OCI-M2 (cell line): ENCODE data around the gene MRPS18B.
"Not testable (repeated sequence)": the region's sequence is repeated elsewhere in the genome, so short reads cannot be mapped to it uniquely, and the experiment has no call there.

Experiments used
- DNase-seq: peaks from one replicate; lab custom pipeline; 2025; ENCODE audit not compliant: unreplicated experiment; lab: John Stamatoyannopoulos, UW

MRPS18B gene

GRCh38 chr6:30635834-30636233 is 18.2 kb downstream of the MRPS18B start:
- no peak for DNase-seq

GRCh38 chr6:30640481-30640880 is 22.8 kb downstream of the MRPS18B start:
- no peak for DNase-seq

GRCh38 chr6:30641048-30641447 is 23.4 kb downstream of the MRPS18B start:
- no peak for DNase-seq

GRCh38 chr6:30643656-30644055 is 26.0 kb downstream of the MRPS18B start:
- no peak for DNase-seq

GRCh38 chr6:30644769-30645168 is 27.1 kb downstream of the MRPS18B start:
- no peak for DNase-seq

- DNase-seq: no peak
Measured at GRCh38 chr6:30645989-30646388, 28.3 kb downstream of the MRPS18B start.

GRCh38 chr6:30646450-30647241 is 29.0 kb downstream of the MRPS18B start, which contains the start of gene C6orf136:
C6orf136 (plus strand) TSS chr6:30647133; CDS start chr6:30647232, 99 bp downstream.
- DNase-seq: peak; percentile 59

GRCh38 chr6:30647242-30648116 is 29.8 kb downstream of the MRPS18B start:
- DNase-seq: peak; percentile 51

GRCh38 chr6:30651143-30651542 is 33.5 kb downstream of the MRPS18B start:
- DNase-seq: no peak

GRCh38 chr6:30654798-30655742 is 37.4 kb downstream of the MRPS18B start:
- DNase-seq: no peak

- no peak for DNase-seq
Measured at GRCh38 chr6:30655743-30656094, 38.1 kb downstream of the MRPS18B start.

- no peak for DNase-seq
Measured at GRCh38 chr6:30656513-30656912, 38.9 kb downstream of the MRPS18B start.

GRCh38 chr6:30657454-30657853 is 39.8 kb downstream of the MRPS18B start:
- DNase-seq: no peak

GRCh38 chr6:30657922-30658321 is 40.3 kb downstream of the MRPS18B start:
- DNase-seq: not testable (repeated sequence)

GRCh38 chr6:30664994-30665767 is 47.5 kb downstream of the MRPS18B start:
- DNase-seq: no peak

- not testable (repeated sequence) for DNase-seq
Measured at GRCh38 chr6:30666300-30666699, 48.7 kb downstream of the MRPS18B start.

GRCh38 chr6:30670760-30671527 is 53.3 kb downstream of the MRPS18B start:
- no peak for DNase-seq

- DNase-seq: peak; percentile 91
Measured at GRCh38 chr6:30672445-30673253, 55.0 kb downstream of the MRPS18B start, which contains the start of gene DHX16. DHX16 (minus strand) TSS chr6:30673006; CDS start chr6:30672841, 165 bp downstream.
